Subcutaneous adipose tissue (tissue), 4 donors: Measurements from ENCODE around the gene ZNF532. TPM values are rescaled to one million over a fixed set of nuclear protein-coding genes. Genes with fewer than 3 reads are reported as not detected.

Source experiments
- total RNA-seq, 4 donors: library from RNA; depleted of rRNA; stranded (reverse); fragments of >200 nt; gene quantifications; one replicate each; pipeline ENCODE4 v1.1.0, GENCODE V29; 2016
- TF ChIP-seq, protein P1 (sequence below): fragments of 450-650 bp; IDR thresholded peaks from one replicate; pipeline ENCODE4 v1.5.1; 2016; ENCODE audit warnings: low read depth, mild to moderate bottlenecking, control low read depth, antibody characterized with exemption, moderate library complexity

Gene ZNF532
- total RNA-seq, 4 donors from 2014 or later: 37.2 to 66.1 (median 47.6) TPM

DNA sequence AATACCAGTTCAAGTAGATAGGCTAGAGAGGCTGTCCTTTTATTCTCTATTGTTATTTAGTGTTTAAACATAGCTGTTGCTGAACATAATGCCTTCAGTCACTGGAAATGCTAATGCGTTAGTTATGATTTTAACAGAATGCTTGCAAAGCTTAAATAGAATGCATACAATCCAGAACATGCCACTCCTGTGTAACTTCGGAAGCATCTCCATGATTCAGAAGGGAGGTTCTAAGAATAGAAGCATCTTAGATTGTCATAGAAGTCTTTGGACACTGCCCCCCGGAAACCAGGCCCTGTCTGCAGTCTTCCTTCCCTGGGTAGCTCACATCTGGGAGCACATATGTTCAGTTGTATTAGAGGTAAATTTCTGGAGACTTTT, 73.2 kb downstream of the ZNF532 start:
- TF ChIP-seq, protein P1, sequence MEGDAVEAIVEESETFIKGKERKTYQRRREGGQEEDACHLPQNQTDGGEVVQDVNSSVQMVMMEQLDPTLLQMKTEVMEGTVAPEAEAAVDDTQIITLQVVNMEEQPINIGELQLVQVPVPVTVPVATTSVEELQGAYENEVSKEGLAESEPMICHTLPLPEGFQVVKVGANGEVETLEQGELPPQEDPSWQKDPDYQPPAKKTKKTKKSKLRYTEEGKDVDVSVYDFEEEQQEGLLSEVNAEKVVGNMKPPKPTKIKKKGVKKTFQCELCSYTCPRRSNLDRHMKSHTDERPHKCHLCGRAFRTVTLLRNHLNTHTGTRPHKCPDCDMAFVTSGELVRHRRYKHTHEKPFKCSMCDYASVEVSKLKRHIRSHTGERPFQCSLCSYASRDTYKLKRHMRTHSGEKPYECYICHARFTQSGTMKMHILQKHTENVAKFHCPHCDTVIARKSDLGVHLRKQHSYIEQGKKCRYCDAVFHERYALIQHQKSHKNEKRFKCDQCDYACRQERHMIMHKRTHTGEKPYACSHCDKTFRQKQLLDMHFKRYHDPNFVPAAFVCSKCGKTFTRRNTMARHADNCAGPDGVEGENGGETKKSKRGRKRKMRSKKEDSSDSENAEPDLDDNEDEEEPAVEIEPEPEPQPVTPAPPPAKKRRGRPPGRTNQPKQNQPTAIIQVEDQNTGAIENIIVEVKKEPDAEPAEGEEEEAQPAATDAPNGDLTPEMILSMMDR: no peak

- TF ChIP-seq, protein P1: no peak
Observed at GRCh38 chr18:58941426-58942099, 76.9 kb downstream of the ZNF532 start.

GRCh38 chr18:58943896-58944295, 79.2 kb downstream of the ZNF532 start:
- TF ChIP-seq, protein P1: no peak

- TF ChIP-seq, protein P1: no peak
Observed at GRCh38 chr18:58947136-58947732, 82.6 kb downstream of the ZNF532 start.

- TF ChIP-seq, protein P1: no peak
Observed at GRCh38 chr18:58949031-58949430, 84.4 kb downstream of the ZNF532 start.

DNA sequence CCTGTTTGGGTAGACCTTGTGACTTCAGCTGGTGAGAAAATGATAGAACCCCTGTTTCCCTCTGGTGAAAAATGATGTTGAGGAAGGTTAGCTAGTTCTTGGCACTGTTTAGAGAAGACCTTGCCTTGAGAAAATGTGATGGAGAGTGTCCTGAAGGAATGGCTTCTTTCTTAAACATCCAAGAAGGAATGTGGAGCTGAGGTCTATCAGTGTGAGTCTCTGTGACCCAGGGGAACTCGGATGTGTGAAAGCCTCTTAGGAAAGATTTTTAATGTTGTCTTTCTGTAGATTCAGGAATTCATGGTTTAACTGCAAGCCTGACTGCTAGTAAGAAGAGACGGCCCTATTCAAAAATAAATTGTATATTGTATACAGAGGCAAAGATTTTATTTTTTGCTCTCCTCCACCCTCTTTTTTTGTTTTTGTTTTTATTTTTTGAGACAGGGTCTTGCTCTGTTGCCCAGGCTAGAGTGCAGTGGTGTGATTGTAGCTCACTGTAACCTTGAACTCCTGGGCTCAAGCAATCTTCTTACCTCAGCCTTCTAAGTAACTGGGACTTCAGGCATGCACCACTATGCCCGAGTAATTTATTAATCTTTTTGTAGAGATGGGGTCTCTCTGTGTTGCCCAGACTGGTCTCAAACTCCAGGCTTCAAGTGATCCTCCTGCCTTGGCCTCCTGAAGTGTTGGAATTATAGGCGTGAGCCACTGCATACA, 87.5 kb downstream of the ZNF532 start:
- TF ChIP-seq, protein P1: no peak

DNA sequence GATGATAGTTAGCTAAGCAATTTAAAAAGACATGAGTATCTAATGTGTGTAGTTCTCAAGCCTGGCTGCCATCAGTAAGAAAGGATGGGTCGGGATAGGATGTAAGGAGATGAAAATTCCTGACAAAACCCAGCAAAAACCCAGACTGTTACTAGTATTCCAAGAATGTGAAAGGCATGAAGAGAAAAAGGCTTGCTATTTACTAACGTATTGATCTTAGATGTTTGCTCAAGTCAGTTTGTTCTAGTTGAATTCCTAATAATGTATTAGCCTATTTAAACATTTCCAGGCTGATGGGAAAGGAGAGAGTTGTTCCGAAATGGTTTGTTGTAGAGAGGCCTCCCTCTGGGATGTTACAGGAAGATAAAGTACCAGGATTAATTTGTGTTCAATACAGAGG, 88.2 kb downstream of the ZNF532 start:
- TF ChIP-seq, protein P1: no peak
